Measurements from ENCODE around the gene CHMP6. TPM values are rescaled to one million over a fixed set of nuclear protein-coding genes. Genes with fewer than 3 reads are reported as not detected.

Gene CHMP6
- total RNA-seq, 5 donors from 2014 or later (not counting 1 experiment from before 2014, with no cell fraction given) = 25.0 to 48.9 (median 43.2) TPM

DNA sequence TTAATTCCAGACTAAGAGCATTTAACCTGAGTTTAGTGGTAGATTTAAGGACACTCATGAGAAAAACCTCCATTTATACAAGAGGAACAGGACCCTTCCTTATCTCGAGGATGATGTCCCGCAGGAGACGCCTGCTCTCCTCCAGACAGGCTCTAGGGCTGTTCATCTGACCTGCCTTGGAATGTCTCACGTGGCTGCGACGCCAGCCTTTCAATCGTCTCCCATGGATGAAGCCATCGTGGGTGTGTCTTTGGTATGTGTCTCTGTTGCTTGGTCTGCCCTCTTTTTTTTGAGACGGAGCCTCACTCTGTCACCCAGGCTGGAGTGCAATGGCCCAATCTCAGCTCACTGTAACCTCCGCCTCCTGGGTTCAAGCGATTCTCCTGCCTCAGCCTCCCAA is 16.5 kb downstream of the CHMP6 start:
- H3K4me3 ChIP-seq (ENCODE audit: control insufficient read depth in 1 of 2, extremely low read depth in 1 of 2, low read length in 1 of 2) = no peak overlapping the region
- peaks cover 8 to 14% (median 12%) of the 10 kb centered on the region in 3 donors for H3K4me1 Mint-ChIP-seq
- H3K27ac ChIP-seq (ENCODE audit: low read length) = no peak overlapping the region
- ChIA-PET POLR2A (no interaction called here), CTCF (no interaction called here)
- H3K27ac Mint-ChIP-seq = no peak overlapping the region
- H3K9me3 ChIP-seq = no peaks in the 10 kb centered on the region
- H3K36me3 ChIP-seq (ENCODE audit: control insufficient read depth in 2 of 2, extremely low read depth in 1 of 2, insufficient read depth in 1 of 2, low read length in 1 of 2) = peaks cover 0 to 7% of the 10 kb centered on the region in 2 donors
- WGBS (ENCODE audit: insufficient coverage) = 85% methylated on average over 6 of the region's 11 CpGs
- peaks cover 2 to 45% of the 10 kb centered on the region in 2 experiments for H3K27me3 ChIP-seq (replicated peaks in 1 of 2; ENCODE audit: control insufficient read depth in 2 of 2, extremely low read depth in 1 of 2, insufficient read depth in 2 of 2, low read length in 1 of 2)
- peaks cover 8% of the 10 kb centered on the region for H3K36me3 Mint-ChIP-seq
- peaks cover 2 to 18% of the 10 kb centered on the region in 2 experiments for H3K4me1 ChIP-seq (ENCODE audit: control insufficient read depth in 1 of 2, extremely low read depth in 1 of 2, insufficient read depth in 2 of 2, low read length in 2 of 2)
- DNase-seq (no peak), ATAC-seq (replicated peaks in 1 of 4) (no peak)
- H3K27me3 Mint-ChIP-seq = peaks cover 9 to 26% of the 10 kb centered on the region in 2 donors
- H3K9me3 Mint-ChIP-seq = peaks cover 3 to 6% (median 6%) of the 10 kb centered on the region in 3 donors
- no peak overlapping the region for H3K4me3 Mint-ChIP-seq

GRCh38 chr17:81009136-81009535 is 17.5 kb downstream of the CHMP6 start:
- DNase-seq (no peak), ATAC-seq (replicated peaks in 1 of 4) (no peak)
- no peak overlapping the region for H3K27ac ChIP-seq (ENCODE audit: low read length)
- POLR2A ChIA-PET = interaction anchor here in 1 of 2 donors (0.6 kb wide), 1 partner anchor 631 kb away, joined by 8 read pairs; no protein-coding TSS in a partner anchor
- peaks cover 0 to 37% of the 10 kb centered on the region in 2 experiments for H3K27me3 ChIP-seq (replicated peaks in 1 of 2; ENCODE audit: control insufficient read depth in 2 of 2, extremely low read depth in 1 of 2, insufficient read depth in 2 of 2, low read length in 1 of 2)
- Mint-ChIP-seq H3K9me3 (peaks cover 3 to 6% (median 6%) of the 10 kb centered on the region in 3 donors), H3K4me1 (peaks cover 5 to 8% (median 7%) of the 10 kb centered on the region in 3 donors), H3K4me3 (no peak overlapping the region), H3K27ac (no peak overlapping the region), H3K36me3 (peaks cover 8% of the 10 kb centered on the region), H3K27me3 (peaks cover 9 to 20% of the 10 kb centered on the region in 2 donors)
- CTCF ChIA-PET = no interaction called here
- 53% methylated on average over 4 of the region's 14 CpGs for WGBS (ENCODE audit: insufficient coverage)
- H3K9me3 ChIP-seq = no peaks in the 10 kb centered on the region
- H3K4me1 ChIP-seq (ENCODE audit: control insufficient read depth in 1 of 2, extremely low read depth in 1 of 2, insufficient read depth in 2 of 2, low read length in 2 of 2) = peaks cover 0 to 13% of the 10 kb centered on the region in 2 experiments
- no peak overlapping the region for H3K4me3 ChIP-seq (ENCODE audit: control insufficient read depth in 1 of 2, extremely low read depth in 1 of 2, low read length in 1 of 2)
- peaks cover 0 to 7% of the 10 kb centered on the region in 2 donors for H3K36me3 ChIP-seq (ENCODE audit: control insufficient read depth in 2 of 2, extremely low read depth in 1 of 2, insufficient read depth in 1 of 2, low read length in 1 of 2)

GRCh38 chr17:81010935-81011334 is 19.3 kb downstream of the CHMP6 start:
- Histone ChIP-seq H3K4me1 (ENCODE audit: control insufficient read depth in 1 of 2, extremely low read depth in 1 of 2, insufficient read depth in 2 of 2, low read length in 2 of 2) (peaks cover 0 to 3% of the 10 kb centered on the region in 2 experiments), H3K9me3 (no peaks in the 10 kb centered on the region), H3K36me3 (ENCODE audit: control insufficient read depth in 2 of 2, extremely low read depth in 1 of 2, insufficient read depth in 1 of 2, low read length in 1 of 2) (peaks cover 0 to 7% of the 10 kb centered on the region in 2 donors), H3K27me3 (replicated peaks in 1 of 2; ENCODE audit: control insufficient read depth in 2 of 2, extremely low read depth in 1 of 2, insufficient read depth in 2 of 2, low read length in 1 of 2) (peaks cover 0 to 20% of the 10 kb centered on the region in 2 experiments), H3K4me3 (ENCODE audit: control insufficient read depth in 1 of 2, extremely low read depth in 1 of 2, low read length in 1 of 2) (no peak overlapping the region), H3K27ac (ENCODE audit: low read length) (no peak overlapping the region)
- DNase-seq = no peak
- Mint-ChIP-seq H3K36me3 (peaks cover 8% of the 10 kb centered on the region), H3K27me3 (peaks cover 4 to 11% of the 10 kb centered on the region in 2 donors), H3K9me3 (peaks cover 3 to 11% (median 6%) of the 10 kb centered on the region in 3 donors), H3K27ac (no peak overlapping the region), H3K4me3 (no peak overlapping the region), H3K4me1 (peaks cover 0 to 5% (median 0%) of the 10 kb centered on the region in 3 donors)
- 82% methylated on average over 2 of the region's 2 CpGs for WGBS (ENCODE audit: insufficient coverage)
- no peak for ATAC-seq (replicated peaks in 1 of 4)
- CTCF ChIA-PET = no interaction called here
- POLR2A ChIA-PET = no interaction called here

DNA sequence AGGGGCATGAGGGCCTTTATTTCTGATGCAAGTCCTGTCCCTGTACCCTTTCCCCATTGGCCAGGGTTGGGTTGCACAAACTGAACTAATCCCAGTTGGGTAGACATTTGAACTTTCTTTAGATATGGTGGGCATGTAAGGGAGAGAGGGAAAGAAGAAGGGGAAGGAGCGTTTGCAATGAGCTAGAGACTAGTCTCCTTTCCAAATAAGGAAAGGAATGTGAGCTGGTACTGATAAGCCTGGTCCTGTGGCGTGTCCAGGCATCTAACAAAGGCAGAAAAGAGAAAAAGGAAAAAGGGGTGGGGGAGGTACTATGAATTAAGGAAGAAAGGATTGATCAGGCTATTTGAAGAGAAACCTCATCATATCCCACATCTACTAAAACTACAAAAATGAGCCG is 20.3 kb downstream of the CHMP6 start:
- CTCF ChIA-PET = interaction anchor here in 1 of 2 donors (0.7 kb wide), 1 partner anchor 84 kb away, joined by 4 read pairs; no protein-coding TSS in a partner anchor
- Mint-ChIP-seq H3K36me3 (peaks cover 8% of the 10 kb centered on the region), H3K4me3 (no peak overlapping the region), H3K9me3 (peaks cover 3 to 11% (median 6%) of the 10 kb centered on the region in 3 donors), H3K27ac (no peak overlapping the region), H3K4me1 (peaks cover 5 to 9% (median 5%) of the 10 kb centered on the region in 3 donors), H3K27me3 (peaks cover 2 to 4% of the 10 kb centered on the region in 2 donors)
- Histone ChIP-seq H3K9me3 (no peaks in the 10 kb centered on the region), H3K27ac (ENCODE audit: low read length) (no peak overlapping the region), H3K36me3 (ENCODE audit: control insufficient read depth in 2 of 2, extremely low read depth in 1 of 2, insufficient read depth in 1 of 2, low read length in 1 of 2) (peaks cover 0 to 7% of the 10 kb centered on the region in 2 donors), H3K4me3 (ENCODE audit: control insufficient read depth in 1 of 2, extremely low read depth in 1 of 2, low read length in 1 of 2) (no peak overlapping the region), H3K4me1 (ENCODE audit: control insufficient read depth in 1 of 2, extremely low read depth in 1 of 2, insufficient read depth in 2 of 2, low read length in 2 of 2) (peaks cover 0 to 5% of the 10 kb centered on the region in 2 experiments), H3K27me3 (replicated peaks in 1 of 2; ENCODE audit: control insufficient read depth in 2 of 2, extremely low read depth in 1 of 2, insufficient read depth in 2 of 2, low read length in 1 of 2) (peaks cover 0 to 14% of the 10 kb centered on the region in 2 experiments)
- WGBS (ENCODE audit: insufficient coverage) = no CpG with 5 or more reads among the region's 3 CpGs
- ATAC-seq (replicated peaks in 1 of 4) (no peak), DNase-seq (no peak)
- POLR2A ChIA-PET = interaction anchor here in 1 of 2 donors (0.7 kb wide), 1 partner anchor 211 kb away, joined by 3 read pairs; no protein-coding TSS in a partner anchor

GRCh38 chr17:81012574-81013447 is 21.2 kb downstream of the CHMP6 start:
- H3K27ac ChIP-seq (ENCODE audit: low read length) = no peak overlapping the region
- H3K4me1 ChIP-seq (ENCODE audit: control insufficient read depth in 1 of 2, extremely low read depth in 1 of 2, insufficient read depth in 2 of 2, low read length in 2 of 2) = peaks cover 6 to 14% of the 10 kb centered on the region in 2 experiments
- DNase-seq = no peak
- ATAC-seq (replicated peaks in 1 of 4) = no peak
- Mint-ChIP-seq H3K36me3 (peaks cover 8% of the 10 kb centered on the region), H3K9me3 (peaks cover 3 to 11% (median 6%) of the 10 kb centered on the region in 3 donors), H3K27me3 (peaks cover 0 to 4% of the 10 kb centered on the region in 2 donors), H3K27ac (no peak overlapping the region), H3K4me3 (no peak overlapping the region), H3K4me1 (peaks cover 9 to 12% (median 11%) of the 10 kb centered on the region in 3 donors)
- H3K9me3 ChIP-seq = no peaks in the 10 kb centered on the region
- H3K4me3 ChIP-seq (ENCODE audit: control insufficient read depth in 1 of 2, extremely low read depth in 1 of 2, low read length in 1 of 2) = no peak overlapping the region
- H3K27me3 ChIP-seq (replicated peaks in 1 of 2; ENCODE audit: control insufficient read depth in 2 of 2, extremely low read depth in 1 of 2, insufficient read depth in 2 of 2, low read length in 1 of 2) = peaks cover 0 to 14% of the 10 kb centered on the region in 2 experiments
- CTCF ChIA-PET = no interaction called here
- 86% methylated on average over 7 of the region's 13 CpGs for WGBS (ENCODE audit: insufficient coverage)
- peaks cover 0 to 7% of the 10 kb centered on the region in 2 donors for H3K36me3 ChIP-seq (ENCODE audit: control insufficient read depth in 2 of 2, extremely low read depth in 1 of 2, insufficient read depth in 1 of 2, low read length in 1 of 2)
- POLR2A ChIA-PET = interaction anchor here in 1 of 2 donors (0.7 kb wide), 1 partner anchor 210 kb away, joined by 3 read pairs; no protein-coding TSS in a partner anchor

GRCh38 chr17:81013642-81014041 is 22.0 kb downstream of the CHMP6 start:
- Histone ChIP-seq H3K36me3 (ENCODE audit: control insufficient read depth in 2 of 2, extremely low read depth in 1 of 2, insufficient read depth in 1 of 2, low read length in 1 of 2) (peaks cover 0 to 7% of the 10 kb centered on the region in 2 donors), H3K27ac (ENCODE audit: low read length) (no peak overlapping the region), H3K4me3 (ENCODE audit: control insufficient read depth in 1 of 2, extremely low read depth in 1 of 2, low read length in 1 of 2) (no peak overlapping the region), H3K9me3 (no peaks in the 10 kb centered on the region), H3K27me3 (replicated peaks in 1 of 2; ENCODE audit: control insufficient read depth in 2 of 2, extremely low read depth in 1 of 2, insufficient read depth in 2 of 2, low read length in 1 of 2) (peaks cover 0 to 14% of the 10 kb centered on the region in 2 experiments), H3K4me1 (ENCODE audit: control insufficient read depth in 1 of 2, extremely low read depth in 1 of 2, insufficient read depth in 2 of 2, low read length in 2 of 2) (peaks cover 7 to 22% of the 10 kb centered on the region in 2 experiments)
- Mint-ChIP-seq H3K27ac (no peak overlapping the region), H3K4me3 (no peak overlapping the region), H3K27me3 (peaks cover 0 to 4% of the 10 kb centered on the region in 2 donors), H3K4me1 (peaks cover 17 to 21% (median 19%) of the 10 kb centered on the region in 3 donors), H3K36me3 (peaks cover 8% of the 10 kb centered on the region), H3K9me3 (peaks cover 3 to 11% (median 6%) of the 10 kb centered on the region in 3 donors)
- ATAC-seq (replicated peaks in 1 of 4) = no peak
- ChIA-PET POLR2A (no interaction called here), CTCF (no interaction called here)
- WGBS (ENCODE audit: insufficient coverage) = 93% methylated on average over 3 of the region's 6 CpGs
- no peak for DNase-seq
